CD4-positive, alpha-beta T cell treated with Interleukin-10 for 1 hour (primary cell): Measurements from ENCODE around the gene FAM200B.

Source experiments
- DNase-seq: peaks from one replicate; pipeline ENCODE4 v3.0.0-alpha.2; 2020

FAM200B gene

GRCh38 chr4:15668566-15669435 lies 12.8 kb upstream of the FAM200B start:
- no peak for DNase-seq

GRCh38 chr4:15670576-15670975 lies 11.1 kb upstream of the FAM200B start:
- no peak for DNase-seq

- no peak for DNase-seq
Observed at GRCh38 chr4:15672101-15672500, 9.5 kb upstream of the FAM200B start.

- DNase-seq = no peak
Observed at GRCh38 chr4:15673337-15673736, 8.3 kb upstream of the FAM200B start.

GRCh38 chr4:15674046-15674445 lies 7.6 kb upstream of the FAM200B start:
- DNase-seq = no peak

GRCh38 chr4:15674926-15675325 lies 6.7 kb upstream of the FAM200B start:
- DNase-seq = no peak

GRCh38 chr4:15675356-15675755 lies 6.3 kb upstream of the FAM200B start:
- no peak for DNase-seq

GRCh38 chr4:15676039-15676438 lies 5.6 kb upstream of the FAM200B start:
- DNase-seq = no peak

GRCh38 chr4:15676899-15677298 lies 4.7 kb upstream of the FAM200B start:
- DNase-seq = no peak

GRCh38 chr4:15677507-15677988 lies 4.1 kb upstream of the FAM200B start:
- no peak for DNase-seq

GRCh38 chr4:15681067-15681371 lies 608 bp upstream of the FAM200B start:
- DNase-seq = no peak

- no peak for DNase-seq
Observed at GRCh38 chr4:15682242-15683142, 865 bp downstream of the FAM200B start.

- DNase-seq = no peak
Observed at GRCh38 chr4:15683143-15683495, 1.5 kb downstream of the FAM200B start.

- DNase-seq = no peak
Observed at GRCh38 chr4:15684498-15684897, 2.9 kb downstream of the FAM200B start.

- no peak for DNase-seq
Observed at GRCh38 chr4:15688051-15688450, 6.4 kb downstream of the FAM200B start.

- DNase-seq = no peak
Observed at GRCh38 chr4:15689540-15689939, 7.9 kb downstream of the FAM200B start.

- DNase-seq = no peak
Observed at GRCh38 chr4:15690020-15690809, 8.6 kb downstream of the FAM200B start.

GRCh38 chr4:15691346-15692135 lies 9.9 kb downstream of the FAM200B start:
- no peak for DNase-seq

GRCh38 chr4:15692602-15693001 lies 11.0 kb downstream of the FAM200B start:
- no peak for DNase-seq

GRCh38 chr4:15694431-15694830 lies 12.8 kb downstream of the FAM200B start:
- no peak for DNase-seq

- no peak for DNase-seq
Observed at GRCh38 chr4:15695240-15695699, 13.6 kb downstream of the FAM200B start.

- no peak for DNase-seq
Observed at GRCh38 chr4:15695729-15696128, 14.1 kb downstream of the FAM200B start.
